GM18520 (cell line): ENCODE data around the gene ONECUT2.

Experiments used
- ATAC-seq: cut with Tn5 transposase; IDR thresholded peaks from one replicate; pipeline ENCODE4 v1.9.1; 2021; ENCODE audit not compliant: unreplicated experiment

The ONECUT2 gene

GRCh38 chr18:57431002-57431382 lies 4.2 kb upstream of the ONECUT2 start:
- no peak for ATAC-seq

GRCh38 chr18:57431467-57432080 lies 3.6 kb upstream of the ONECUT2 start:
- no peak for ATAC-seq

GRCh38 chr18:57432140-57432539 lies 3.0 kb upstream of the ONECUT2 start:
- no peak for ATAC-seq

- ATAC-seq = no peak
Observed at GRCh38 chr18:57432751-57433400, 2.3 kb upstream of the ONECUT2 start.

- ATAC-seq = no peak
Observed at GRCh38 chr18:57433482-57433881, 1.7 kb upstream of the ONECUT2 start.

GRCh38 chr18:57433934-57434535 lies 1.1 kb upstream of the ONECUT2 start:
- no peak for ATAC-seq

GRCh38 chr18:57435846-57436190 lies 644 bp downstream of the ONECUT2 start:
- ATAC-seq = no peak

- no peak for ATAC-seq
Observed at GRCh38 chr18:57436191-57436964, 1.2 kb downstream of the ONECUT2 start.

- no peak for ATAC-seq
Observed at GRCh38 chr18:57436965-57437333, 1.8 kb downstream of the ONECUT2 start.

GRCh38 chr18:57437402-57437765 lies 2.2 kb downstream of the ONECUT2 start:
- ATAC-seq = no peak

GRCh38 chr18:57437766-57438671 lies 2.8 kb downstream of the ONECUT2 start:
- ATAC-seq = no peak

- ATAC-seq = no peak
Observed at GRCh38 chr18:57438743-57439608, 3.8 kb downstream of the ONECUT2 start.

GRCh38 chr18:57439609-57439968 lies 4.4 kb downstream of the ONECUT2 start:
- ATAC-seq = no peak

GRCh38 chr18:57439985-57440330 lies 4.8 kb downstream of the ONECUT2 start:
- no peak for ATAC-seq

- no peak for ATAC-seq
Observed at GRCh38 chr18:57440331-57441070, 5.3 kb downstream of the ONECUT2 start.

- no peak for ATAC-seq
Observed at GRCh38 chr18:57441071-57441794, 6.1 kb downstream of the ONECUT2 start.

GRCh38 chr18:57443247-57443646 lies 8.1 kb downstream of the ONECUT2 start:
- no peak for ATAC-seq

- no peak for ATAC-seq
Observed at GRCh38 chr18:57443702-57444101, 8.5 kb downstream of the ONECUT2 start.

- ATAC-seq = no peak
Observed at GRCh38 chr18:57444301-57444759, 9.2 kb downstream of the ONECUT2 start.
